ENCODE data around the gene QSOX2. TPM values are rescaled to one million over a fixed set of nuclear protein-coding genes. Genes with fewer than 3 reads are reported as not detected.

The QSOX2 gene
- total RNA-seq, 1 experiment from 2014 or later: 34.6 TPM

DNA sequence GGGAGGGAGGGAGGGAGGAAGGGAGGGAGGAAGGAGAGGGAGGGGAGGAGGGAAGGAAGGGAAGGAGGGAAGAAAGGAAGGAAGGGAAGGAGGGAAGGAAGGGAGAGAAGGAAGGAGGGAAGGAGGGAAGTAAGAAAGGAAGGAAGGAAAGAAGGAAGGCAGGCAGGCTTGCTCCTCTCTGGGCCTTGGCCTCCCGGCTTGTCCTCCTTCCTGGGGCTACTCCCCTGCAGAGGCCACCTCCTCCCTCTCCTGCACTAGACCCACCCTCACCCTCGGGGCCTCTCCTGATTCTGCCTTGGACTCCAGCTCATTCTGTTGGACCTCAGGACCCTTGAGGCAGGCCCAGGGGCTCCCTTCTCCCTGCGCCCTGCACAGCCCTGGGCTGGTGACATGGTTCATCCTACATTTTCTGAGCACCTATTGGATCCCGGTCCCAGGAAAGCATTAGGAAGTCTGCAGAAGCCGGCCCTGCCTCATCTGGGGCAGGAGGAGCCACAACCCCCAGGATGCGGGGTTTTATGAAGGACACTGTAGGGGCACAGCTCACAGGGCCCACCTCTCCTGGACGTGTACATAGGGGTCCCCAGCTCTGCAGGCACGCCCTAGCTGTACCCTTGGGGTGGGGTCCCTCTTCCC, 63.7 kb downstream of the QSOX2 start:
- Histone ChIP-seq H3K27ac (ENCODE audit: low read depth, low read length) (no peak overlapping the region), H3K9ac (ENCODE audit: low read length) (no peak overlapping the region), H3K4me2 (ENCODE audit: low read length) (no peak overlapping the region), H3K79me2 (ENCODE audit: insufficient read depth, low read length) (no peaks in the 10 kb centered on the region), H3K4me1 (ENCODE audit: control insufficient read depth in 1 of 2, insufficient read depth in 2 of 2, low read length in 2 of 2) (no peaks in the 10 kb centered on the region), H2AFZ (ENCODE audit: low read depth, low read length, poor library complexity, severe bottlenecking) (no peak overlapping the region), H4K20me1 (ENCODE audit: insufficient read depth) (no peaks in the 10 kb centered on the region), H3K27me3 (ENCODE audit: insufficient read depth, low read length) (no peaks in the 10 kb centered on the region), H3K4me3 (replicated peaks in 1 of 2; ENCODE audit: low read depth in 1 of 2, low read length in 2 of 2) (no peak overlapping the region), H3K9me3 (ENCODE audit: control insufficient read depth in 1 of 2, insufficient read depth in 1 of 2, low read depth in 1 of 2, low read length in 2 of 2) (no peaks in the 10 kb centered on the region), H3K36me3 (ENCODE audit: control insufficient read depth in 1 of 2, insufficient read depth in 2 of 2, low read length in 2 of 2) (no peaks in the 10 kb centered on the region), H3K9me2 (ENCODE audit: insufficient read depth) (no peaks in the 10 kb centered on the region)
- no peak for TF ChIP-seq EGR1 (IDR thresholded peaks at IDR 0.05; ENCODE audit: low read depth)
- POLR2A ChIA-PET: no interaction called here
- BruUV-seq (replicated peaks): no TSS peak
- no peak for DNase-seq (ENCODE audit: low read depth, low spot score)
- intact Hi-C loops (cut with micrococcal nuclease): no loop called here
- ATAC-seq: 0 out of 2 replicates have a peak, but pooled peaks have one; percentile 20
- RAD21 ChIA-PET (ENCODE audit: low non-redundant PET in 1 of 2, low total read pairs in 2 of 2, uncharacterized antibody in 2 of 2, unreplicated experiment in 2 of 2): no interaction called here
- CTCF ChIA-PET: no interaction called here

DNA sequence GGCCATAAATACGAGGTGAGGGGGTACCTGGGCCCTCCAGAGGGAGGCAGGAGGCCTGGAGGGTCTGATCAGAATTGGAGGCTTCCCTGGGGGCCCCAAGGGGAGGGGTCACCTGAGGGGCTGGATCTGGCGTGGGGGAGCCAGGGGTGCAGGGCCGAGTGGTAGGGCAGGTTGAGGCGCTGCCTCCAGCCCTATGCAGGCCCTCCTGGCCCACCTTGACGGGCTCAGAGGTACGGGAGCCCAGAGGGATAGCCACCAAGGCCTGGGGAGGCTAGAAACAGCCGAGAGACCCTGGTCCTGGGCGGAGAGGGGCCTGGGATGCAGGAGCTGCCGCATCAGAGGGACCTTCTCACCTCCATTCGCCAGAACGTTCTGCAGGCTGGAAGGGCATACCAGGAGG, 65.0 kb downstream of the QSOX2 start:
- Histone ChIP-seq H3K27me3 (ENCODE audit: insufficient read depth, low read length) (no peaks in the 10 kb centered on the region), H3K4me3 (replicated peaks in 1 of 2; ENCODE audit: low read depth in 1 of 2, low read length in 2 of 2) (no peak overlapping the region), H3K4me1 (ENCODE audit: control insufficient read depth in 1 of 2, insufficient read depth in 2 of 2, low read length in 2 of 2) (no peaks in the 10 kb centered on the region), H3K9ac (ENCODE audit: low read length) (no peak overlapping the region), H3K79me2 (ENCODE audit: insufficient read depth, low read length) (no peaks in the 10 kb centered on the region), H2AFZ (ENCODE audit: low read depth, low read length, poor library complexity, severe bottlenecking) (no peak overlapping the region), H3K4me2 (ENCODE audit: low read length) (no peak overlapping the region), H3K36me3 (ENCODE audit: control insufficient read depth in 1 of 2, insufficient read depth in 2 of 2, low read length in 2 of 2) (no peaks in the 10 kb centered on the region), H3K27ac (ENCODE audit: low read depth, low read length) (no peak overlapping the region), H4K20me1 (ENCODE audit: insufficient read depth) (no peaks in the 10 kb centered on the region), H3K9me3 (ENCODE audit: control insufficient read depth in 1 of 2, insufficient read depth in 1 of 2, low read depth in 1 of 2, low read length in 2 of 2) (no peaks in the 10 kb centered on the region), H3K9me2 (ENCODE audit: insufficient read depth) (no peaks in the 10 kb centered on the region)
- BruUV-seq (replicated peaks): no TSS peak
- intact Hi-C loops (cut with micrococcal nuclease): no loop called here
- no peak for TF ChIP-seq TCF7L2 (IDR thresholded peaks at IDR 0.05; ENCODE audit: borderline replicate concordance, extremely low read depth, insufficient read depth, insufficient read length)
- no peak for TF ChIP-seq EGR1 (IDR thresholded peaks at IDR 0.05; ENCODE audit: low read depth)
- TF ChIP-seq ELF1 (IDR thresholded peaks at IDR 0.05; ENCODE audit: borderline replicate concordance, low read depth): no peak
- no peak for TF ChIP-seq YY1 (IDR thresholded peaks at IDR 0.05; ENCODE audit: extremely low read depth, insufficient replicate concordance, low read depth, low read length)
- TF ChIP-seq FOSL1 (IDR thresholded peaks at IDR 0.05; ENCODE audit: low read depth): no peak
- no peak for TF ChIP-seq CEBPB (IDR thresholded peaks at IDR 0.05; ENCODE audit: low read depth)
- TF ChIP-seq, protein P1, sequence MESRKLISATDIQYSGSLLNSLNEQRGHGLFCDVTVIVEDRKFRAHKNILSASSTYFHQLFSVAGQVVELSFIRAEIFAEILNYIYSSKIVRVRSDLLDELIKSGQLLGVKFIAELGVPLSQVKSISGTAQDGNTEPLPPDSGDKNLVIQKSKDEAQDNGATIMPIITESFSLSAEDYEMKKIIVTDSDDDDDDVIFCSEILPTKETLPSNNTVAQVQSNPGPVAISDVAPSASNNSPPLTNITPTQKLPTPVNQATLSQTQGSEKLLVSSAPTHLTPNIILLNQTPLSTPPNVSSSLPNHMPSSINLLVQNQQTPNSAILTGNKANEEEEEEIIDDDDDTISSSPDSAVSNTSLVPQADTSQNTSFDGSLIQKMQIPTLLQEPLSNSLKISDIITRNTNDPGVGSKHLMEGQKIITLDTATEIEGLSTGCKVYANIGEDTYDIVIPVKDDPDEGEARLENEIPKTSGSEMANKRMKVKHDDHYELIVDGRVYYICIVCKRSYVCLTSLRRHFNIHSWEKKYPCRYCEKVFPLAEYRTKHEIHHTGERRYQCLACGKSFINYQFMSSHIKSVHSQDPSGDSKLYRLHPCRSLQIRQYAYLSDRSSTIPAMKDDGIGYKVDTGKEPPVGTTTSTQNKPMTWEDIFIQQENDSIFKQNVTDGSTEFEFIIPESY (IDR thresholded peaks at IDR 0.05; ENCODE audit: extremely low read depth, insufficient replicate concordance, low read length): no peak
- TF ChIP-seq ZNF274 (IDR thresholded peaks at IDR 0.05; ENCODE audit: low read depth, low read length): no peak
- no peak for TF ChIP-seq POLR2AphosphoS5 (IDR thresholded peaks at IDR 0.05; ENCODE audit: low read depth, low read length)
- TF ChIP-seq SIN3A (IDR thresholded peaks at IDR 0.05; ENCODE audit: low read depth): no peak
- TF ChIP-seq EZH2phosphoT487 (IDR thresholded peaks at IDR 0.05; ENCODE audit: borderline replicate concordance): no peak
- TF ChIP-seq ZFX (IDR thresholded peaks at IDR 0.05): no peak
- ChIA-PET RAD21 (ENCODE audit: low non-redundant PET in 1 of 2, low total read pairs in 2 of 2, uncharacterized antibody in 2 of 2, unreplicated experiment in 2 of 2) (no interaction called here), POLR2A (no interaction called here), CTCF (no interaction called here)
- DNase-seq (ENCODE audit: low read depth, low spot score) (no peak), ATAC-seq (no peak)
